ENCODE measurements around the gene CTNNA2.

CTNNA2 gene

GRCh38 chr2:79940364-79940763 lies 427.5 kb downstream of the CTNNA2 start:
- no peak for DNase-seq

- no peak for DNase-seq
These were observed 428.3 kb downstream of the CTNNA2 start for GRCh38 chr2:79941179-79941578.

- DNase-seq = no peak
These were observed 431.4 kb downstream of the CTNNA2 start for GRCh38 chr2:79944205-79944604.

- DNase-seq = no peak
These were observed 433.0 kb downstream of the CTNNA2 start for GRCh38 chr2:79945653-79946445.

- DNase-seq = no peak
These were observed 434.9 kb downstream of the CTNNA2 start for GRCh38 chr2:79947751-79948150.

- DNase-seq = no peak
These were observed 437.7 kb downstream of the CTNNA2 start for GRCh38 chr2:79950526-79950925.

GRCh38 chr2:79952616-79953015 lies 439.8 kb downstream of the CTNNA2 start:
- no peak for DNase-seq

GRCh38 chr2:79960035-79960434 lies 447.2 kb downstream of the CTNNA2 start:
- no peak for DNase-seq

- DNase-seq = no peak
These were observed 447.7 kb downstream of the CTNNA2 start for GRCh38 chr2:79960519-79960918.

- DNase-seq = no peak
These were observed 452.1 kb downstream of the CTNNA2 start for GRCh38 chr2:79964966-79965365.

GRCh38 chr2:79966369-79966768 lies 453.5 kb downstream of the CTNNA2 start:
- DNase-seq = no peak

- DNase-seq = no peak
These were observed 454.0 kb downstream of the CTNNA2 start for GRCh38 chr2:79966882-79967281.

GRCh38 chr2:79971807-79972206 lies 459.0 kb downstream of the CTNNA2 start:
- no peak for DNase-seq

GRCh38 chr2:79972661-79973060 lies 459.8 kb downstream of the CTNNA2 start:
- no peak for DNase-seq

GRCh38 chr2:79975791-79976565 lies 463.1 kb downstream of the CTNNA2 start:
- no peak for DNase-seq

- DNase-seq = no peak
These were observed 464.9 kb downstream of the CTNNA2 start for GRCh38 chr2:79977792-79978191.

- DNase-seq = no peak
These were observed 467.3 kb downstream of the CTNNA2 start for GRCh38 chr2:79980116-79980515.

- DNase-seq = no peak
These were observed 468.0 kb downstream of the CTNNA2 start for GRCh38 chr2:79980816-79981215.

- no peak for DNase-seq
These were observed 468.5 kb downstream of the CTNNA2 start for GRCh38 chr2:79981316-79981715.

GRCh38 chr2:79982445-79982844 lies 469.6 kb downstream of the CTNNA2 start:
- DNase-seq = no peak

GRCh38 chr2:79984476-79984875 lies 471.6 kb downstream of the CTNNA2 start:
- DNase-seq = no peak

- no peak for DNase-seq
These were observed 472.3 kb downstream of the CTNNA2 start for GRCh38 chr2:79985145-79985544.

GRCh38 chr2:79985571-79985970 lies 472.7 kb downstream of the CTNNA2 start:
- no peak for DNase-seq

GRCh38 chr2:79993144-79993543 lies 480.3 kb downstream of the CTNNA2 start:
- DNase-seq = no peak

Measured in NCI-H2029 (cell line).